GM12865 (cell line): ENCODE measurements around the gene CIDEB.

Experiments
- DNase-seq: peaks from one replicate; pipeline ENCODE4 v3.0.0; 2010; ENCODE audit warnings: low read depth
- H3K4me3 ChIP-seq: 2 replicates; pipeline ENCODE4 v1.5.1; 2011; ENCODE audit warnings: mild to moderate bottlenecking, low read depth, low read length, control low read depth
- TF ChIP-seq, protein P1 (sequence below): IDR thresholded peaks from 2 replicates; pipeline ENCODE4 v1.5.1; 2011; ENCODE audit warnings: low read length, control low read depth, low read depth, inconsistent platforms; ENCODE audit not compliant: insufficient read depth; ENCODE audit errors: missing control alignments

CIDEB gene

DNA sequence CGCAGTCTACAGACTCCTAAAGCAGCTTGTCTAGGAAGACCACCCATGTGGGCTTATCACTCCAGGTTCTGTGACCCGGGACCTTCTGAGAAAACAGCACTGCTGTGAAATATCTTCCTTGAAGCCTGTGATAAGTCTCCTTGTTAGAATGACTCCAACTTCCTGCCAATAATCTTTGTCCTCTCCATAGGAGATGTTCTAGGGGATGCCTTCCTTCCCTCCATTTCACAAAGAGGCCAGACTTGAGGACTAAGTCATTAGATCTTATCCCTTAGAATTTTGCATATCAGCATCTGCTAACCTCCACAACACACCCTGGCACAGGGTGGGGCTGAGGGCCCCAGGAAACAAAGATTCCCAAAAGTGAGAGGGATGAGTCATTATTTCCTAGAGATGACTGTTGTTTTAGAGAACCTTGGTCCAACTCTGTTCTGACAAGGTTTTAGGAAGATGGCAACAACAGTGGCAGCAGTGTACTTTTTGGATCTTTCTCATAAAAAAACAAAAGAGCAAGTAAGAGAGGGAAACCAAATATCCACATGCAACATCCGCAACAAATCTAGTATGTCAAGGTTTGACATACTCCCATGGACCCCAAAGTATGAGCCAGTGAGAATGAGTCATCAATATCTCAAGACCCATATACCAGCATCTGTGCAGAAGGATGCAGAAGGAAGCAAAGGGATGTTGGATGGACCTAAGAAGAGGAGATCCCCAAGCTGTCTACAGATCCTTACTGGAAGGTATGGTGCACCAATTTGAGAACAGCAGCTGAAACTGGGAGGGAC, 9.6 kb upstream of the CIDEB start:
- no peak for DNase-seq
- TF ChIP-seq, protein P1, sequence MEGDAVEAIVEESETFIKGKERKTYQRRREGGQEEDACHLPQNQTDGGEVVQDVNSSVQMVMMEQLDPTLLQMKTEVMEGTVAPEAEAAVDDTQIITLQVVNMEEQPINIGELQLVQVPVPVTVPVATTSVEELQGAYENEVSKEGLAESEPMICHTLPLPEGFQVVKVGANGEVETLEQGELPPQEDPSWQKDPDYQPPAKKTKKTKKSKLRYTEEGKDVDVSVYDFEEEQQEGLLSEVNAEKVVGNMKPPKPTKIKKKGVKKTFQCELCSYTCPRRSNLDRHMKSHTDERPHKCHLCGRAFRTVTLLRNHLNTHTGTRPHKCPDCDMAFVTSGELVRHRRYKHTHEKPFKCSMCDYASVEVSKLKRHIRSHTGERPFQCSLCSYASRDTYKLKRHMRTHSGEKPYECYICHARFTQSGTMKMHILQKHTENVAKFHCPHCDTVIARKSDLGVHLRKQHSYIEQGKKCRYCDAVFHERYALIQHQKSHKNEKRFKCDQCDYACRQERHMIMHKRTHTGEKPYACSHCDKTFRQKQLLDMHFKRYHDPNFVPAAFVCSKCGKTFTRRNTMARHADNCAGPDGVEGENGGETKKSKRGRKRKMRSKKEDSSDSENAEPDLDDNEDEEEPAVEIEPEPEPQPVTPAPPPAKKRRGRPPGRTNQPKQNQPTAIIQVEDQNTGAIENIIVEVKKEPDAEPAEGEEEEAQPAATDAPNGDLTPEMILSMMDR: no peak

DNA sequence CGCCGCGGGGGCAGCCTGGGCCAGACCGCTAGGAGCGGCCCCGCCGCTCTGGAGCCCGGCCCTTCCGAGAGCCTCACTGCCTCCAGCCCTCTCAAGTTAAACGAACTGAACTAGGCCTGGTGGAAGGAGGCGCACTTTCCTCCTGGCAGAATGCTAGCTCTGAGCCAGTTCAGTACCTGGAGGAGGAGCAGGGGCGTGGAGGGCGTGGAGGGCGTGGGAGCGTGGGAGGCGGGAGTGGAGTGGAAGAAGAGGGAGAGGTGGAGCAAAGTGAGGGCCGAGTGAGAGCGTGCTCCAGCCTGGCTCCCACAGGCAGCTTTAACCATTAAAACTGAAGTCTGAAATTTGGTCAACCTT, 8.8 kb upstream of the CIDEB start:
- TF ChIP-seq, protein P1: no peak
- DNase-seq: no peak
- no peak overlapping the region for H3K4me3 ChIP-seq

More for the DNA sequence above, 9.6 kb upstream of the CIDEB start:
- H3K4me3 ChIP-seq: no peak overlapping the region

DNA sequence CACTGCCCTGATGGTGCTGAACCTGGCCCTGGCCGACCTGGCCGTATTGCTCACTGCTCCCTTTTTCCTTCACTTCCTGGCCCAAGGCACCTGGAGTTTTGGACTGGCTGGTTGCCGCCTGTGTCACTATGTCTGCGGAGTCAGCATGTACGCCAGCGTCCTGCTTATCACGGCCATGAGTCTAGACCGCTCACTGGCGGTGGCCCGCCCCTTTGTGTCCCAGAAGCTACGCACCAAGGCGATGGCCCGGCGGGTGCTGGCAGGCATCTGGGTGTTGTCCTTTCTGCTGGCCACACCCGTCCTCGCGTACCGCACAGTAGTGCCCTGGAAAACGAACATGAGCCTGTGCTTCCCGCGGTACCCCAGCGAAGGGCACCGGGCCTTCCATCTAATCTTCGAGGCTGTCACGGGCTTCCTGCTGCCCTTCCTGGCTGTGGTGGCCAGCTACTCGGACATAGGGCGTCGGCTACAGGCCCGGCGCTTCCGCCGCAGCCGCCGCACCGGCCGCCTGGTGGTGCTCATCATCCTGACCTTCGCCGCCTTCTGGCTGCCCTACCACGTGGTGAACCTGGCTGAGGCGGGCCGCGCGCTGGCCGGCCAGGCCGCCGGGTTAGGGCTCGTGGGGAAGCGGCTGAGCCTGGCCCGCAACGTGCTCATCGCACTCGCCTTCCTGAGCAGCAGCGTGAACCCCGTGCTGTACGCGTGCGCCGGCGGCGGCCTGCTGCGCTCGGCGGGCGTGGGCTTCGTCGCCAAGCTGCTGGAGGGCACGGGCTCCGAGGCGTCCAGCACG, 8.2 kb upstream of the CIDEB start:
- no peak overlapping the region for H3K4me3 ChIP-seq
- DNase-seq: no peak
- TF ChIP-seq, protein P1: no peak

DNA sequence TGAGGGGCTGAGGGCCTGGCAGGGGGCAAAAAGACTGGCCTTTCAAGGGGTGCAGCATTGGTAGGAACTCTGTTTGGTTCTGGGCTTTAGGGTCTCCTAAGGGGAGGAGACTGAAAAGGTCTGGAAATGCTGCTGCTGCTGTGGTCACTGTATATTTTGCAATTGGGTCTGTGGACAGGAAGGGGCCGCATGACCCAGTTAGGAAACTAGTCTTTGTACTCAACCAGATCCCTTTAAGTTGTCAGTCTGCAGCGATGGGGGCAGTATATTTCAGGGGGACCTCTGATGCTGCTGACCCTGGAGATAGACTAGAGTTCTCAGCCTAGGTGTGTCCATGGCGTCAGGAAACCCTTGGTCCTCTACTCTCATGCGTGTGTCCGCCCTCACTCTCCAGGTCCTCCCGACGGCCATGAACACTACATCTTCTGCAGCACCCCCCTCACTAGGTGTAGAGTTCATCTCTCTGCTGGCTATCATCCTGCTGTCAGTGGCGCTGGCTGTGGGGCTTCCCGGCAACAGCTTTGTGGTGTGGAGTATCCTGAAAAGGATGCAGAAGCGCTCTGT, 7.5 kb upstream of the CIDEB start:
- H3K4me3 ChIP-seq: no peak overlapping the region
- TF ChIP-seq, protein P1: no peak
- no peak for DNase-seq

DNA sequence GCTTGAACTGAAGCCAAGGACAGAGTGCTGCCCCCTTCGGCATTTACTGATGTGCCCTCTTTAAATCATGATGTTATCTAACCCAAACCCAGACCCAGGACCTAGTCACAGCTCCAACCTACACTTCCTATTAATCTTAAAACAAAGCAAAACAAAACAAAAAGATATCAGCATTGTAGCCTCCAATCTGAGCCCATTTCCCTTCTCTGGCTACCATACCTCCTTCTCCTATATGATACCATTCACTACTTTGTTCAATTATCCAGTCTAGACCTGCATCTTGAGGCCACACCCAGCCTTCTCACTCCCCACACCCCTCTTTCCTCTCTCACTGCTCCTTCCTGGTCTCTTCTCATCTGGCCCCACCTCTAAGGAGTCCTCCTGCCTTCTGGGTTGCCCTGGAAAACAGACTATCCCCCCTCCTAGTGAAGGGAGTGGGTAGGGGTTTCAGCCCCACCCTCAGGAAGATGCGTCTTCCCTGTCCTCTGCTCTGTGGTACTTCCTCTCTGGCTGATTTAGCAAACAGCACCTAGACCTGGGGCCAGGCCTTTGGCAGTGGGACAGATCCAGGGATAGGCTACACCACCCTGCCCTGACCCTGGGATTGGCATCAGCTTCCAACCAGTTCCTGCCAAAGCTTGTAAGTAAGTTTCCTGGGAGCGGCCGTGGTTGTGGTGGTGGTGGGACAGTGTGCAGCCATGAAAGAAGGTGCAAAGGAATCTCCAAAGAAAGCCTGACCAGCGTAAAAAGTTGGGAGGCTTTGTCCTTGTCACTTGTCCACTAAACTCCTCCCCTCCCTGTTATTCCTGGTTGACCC, 6.8 kb upstream of the CIDEB start:
- H3K4me3 ChIP-seq: no peak overlapping the region
- TF ChIP-seq, protein P1: no peak
- DNase-seq: no peak

DNA sequence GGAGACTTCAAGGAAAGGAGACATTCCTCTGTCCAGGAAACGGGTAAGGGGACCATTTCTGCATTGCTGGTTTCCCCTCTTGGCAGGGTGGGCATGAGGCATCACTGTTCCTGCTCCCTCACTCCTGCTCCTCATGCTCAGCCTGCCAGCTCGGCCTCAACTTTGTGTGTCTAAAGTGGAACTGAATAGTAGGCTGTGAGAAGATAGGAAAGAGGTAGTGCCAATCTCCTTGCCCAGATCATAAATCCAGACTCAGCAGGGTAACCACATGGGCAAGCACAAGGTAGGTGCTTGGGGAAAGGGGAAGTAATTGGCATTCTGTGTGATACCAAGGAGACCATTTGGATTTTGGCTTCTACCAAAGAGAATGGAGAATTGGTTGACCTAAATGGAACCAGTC, 6.1 kb upstream of the CIDEB start:
- TF ChIP-seq, protein P1: no peak
- no peak overlapping the region for H3K4me3 ChIP-seq

More for the DNA sequence above, 6.1 kb upstream of the CIDEB start:
- DNase-seq: no peak
